C4-2B (cell line): ENCODE results near the gene MINAR1.

Source experiments
- H3K27ac ChIP-seq: fragments of 450-650 bp; 2 replicates; pipeline ENCODE4 v1.5.1; 2017
- CTCF ChIP-seq: fragments of 450-650 bp; conservative IDR thresholded peaks from 2 replicates; pipeline ENCODE4 v1.5.1; 2017; ENCODE audit warnings: mild to moderate bottlenecking
- ZFX ChIP-seq: fragments of 450-650 bp; IDR thresholded peaks from 2 replicates; pipeline ENCODE4 v1.6.1; 2017

MINAR1 gene

GRCh38 chr15:79472446-79472845 is 40.3 kb downstream of the MINAR1 start:
- no peak for TF ChIP-seq CTCF
- no peak for TF ChIP-seq ZFX
- H3K27ac ChIP-seq, result no peak overlapping the region

- TF ChIP-seq CTCF, result no peak
- no peak for TF ChIP-seq ZFX
- no peak overlapping the region for H3K27ac ChIP-seq
Observed at GRCh38 chr15:79474252-79474651, 42.1 kb downstream of the MINAR1 start.

- TF ChIP-seq CTCF, result no peak
- no peak for TF ChIP-seq ZFX
- H3K27ac ChIP-seq, result no peak overlapping the region
Observed at GRCh38 chr15:79475306-79475705, 43.2 kb downstream of the MINAR1 start.

- H3K27ac ChIP-seq, result no peak overlapping the region
- no peak for TF ChIP-seq CTCF
- TF ChIP-seq ZFX, result no peak
Observed at GRCh38 chr15:79478108-79478507, 46.0 kb downstream of the MINAR1 start.

DNA sequence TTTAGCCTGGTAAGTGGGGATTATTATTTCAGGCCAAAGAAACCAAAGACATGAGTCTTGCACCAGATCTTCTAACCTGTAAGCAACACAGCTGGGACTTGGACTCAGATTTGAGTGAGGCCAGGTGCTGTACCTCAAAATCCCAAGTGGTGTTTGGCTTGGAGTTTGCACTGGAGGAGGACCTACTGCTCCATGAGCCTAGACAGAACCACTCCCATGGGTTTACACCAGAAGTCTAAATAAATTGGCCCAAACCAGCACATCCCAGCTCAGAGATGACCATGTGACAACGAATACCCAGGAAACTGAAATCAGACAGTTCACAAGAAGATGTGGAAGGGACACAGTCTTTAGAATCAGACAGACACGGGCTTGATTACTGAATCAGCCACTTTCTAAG is 47.5 kb downstream of the MINAR1 start:
- TF ChIP-seq CTCF (no peak), ZFX (no peak)
- H3K27ac ChIP-seq, result no peak overlapping the region

- H3K27ac ChIP-seq, result no peak overlapping the region
- TF ChIP-seq ZFX (no peak), CTCF (no peak)
Observed at GRCh38 chr15:79481793-79482192, 49.7 kb downstream of the MINAR1 start.
